ENCODE data around the gene CDH13. TPM values are rescaled to one million over a fixed set of nuclear protein-coding genes. Genes with fewer than 3 reads are reported as not detected.

Gene CDH13
- total and polyA plus RNA-seq, 2 experiments from 2014 or later: 1.2 to 1.5 TPM

GRCh38 chr16:82625066-82625968 lies 1.5 kb upstream of the CDH13 start:
- no peaks in the 10 kb centered on the region for H3K36me3 ChIP-seq (replicated peaks; ENCODE audit: insufficient read depth, low read depth)
- H3K4me3 ChIP-seq: no peak overlapping the region
- DNase-seq (ENCODE audit: low spot score): no peak
- H2AFZ ChIP-seq: no peak overlapping the region
- H3K27ac ChIP-seq: no peak overlapping the region
- peaks cover 16% of the 10 kb centered on the region for H3K4me1 ChIP-seq (ENCODE audit: insufficient read depth)
- H3K79me2 ChIP-seq: no peaks in the 10 kb centered on the region
- H3K27me3 ChIP-seq: peaks cover 70% of the 10 kb centered on the region
- TF ChIP-seq EZH2 (IDR thresholded peaks at IDR 0.05; ENCODE audit: borderline replicate concordance) (no peak), CTCF (IDR thresholded peaks at IDR 0.05; ENCODE audit: poor library complexity) (no peak), EZH2phosphoT487 (IDR thresholded peaks at IDR 0.05; ENCODE audit: low read depth, severe bottlenecking, unreplicated experiment) (no peak)
- WGBS (ENCODE audit: low lambda C conversion rate, missing lambda C conversion rate): 83% methylated on average over 8 of the region's 8 CpGs
- H4K20me1 ChIP-seq (ENCODE audit: insufficient read depth, poor library complexity, severe bottlenecking): no peaks in the 10 kb centered on the region
- no peak overlapping the region for H3K4me2 ChIP-seq
- no peaks in the 10 kb centered on the region for H3K9me2 ChIP-seq (replicated peaks; ENCODE audit: insufficient read depth)
- no peaks in the 10 kb centered on the region for H3K9me3 ChIP-seq (ENCODE audit: low read depth)

DNA sequence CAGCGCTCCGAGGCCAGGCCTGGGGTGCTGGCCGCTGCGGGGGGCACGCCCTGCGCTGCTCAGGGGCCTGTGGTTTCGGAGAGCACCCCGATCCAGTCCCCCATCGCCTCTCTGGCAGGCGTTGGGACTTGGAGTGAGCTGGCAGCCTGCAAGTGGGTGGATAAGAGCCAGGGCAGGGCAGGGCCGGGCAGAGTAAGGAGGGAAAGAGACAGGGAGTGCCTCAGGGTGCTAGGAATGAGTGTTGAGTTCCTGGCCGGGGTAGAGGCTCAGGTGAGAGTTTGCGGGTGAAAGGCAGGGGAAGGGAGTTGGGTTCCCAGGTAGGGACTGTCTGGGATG lies 1.3 kb downstream of the CDH13 start:
- Histone ChIP-seq H3K4me2 (peak overlapping the region; percentile 98), H3K4me3 (peak overlapping the region; percentile 42), H3K79me2 (no peaks in the 10 kb centered on the region), H3K27ac (no peak overlapping the region), H3K9me2 (replicated peaks; ENCODE audit: insufficient read depth) (no peaks in the 10 kb centered on the region), H4K20me1 (ENCODE audit: insufficient read depth, poor library complexity, severe bottlenecking) (no peaks in the 10 kb centered on the region), H3K4me1 (ENCODE audit: insufficient read depth) (peaks cover 16% of the 10 kb centered on the region), H3K9me3 (ENCODE audit: low read depth) (no peaks in the 10 kb centered on the region), H3K36me3 (replicated peaks; ENCODE audit: insufficient read depth, low read depth) (no peaks in the 10 kb centered on the region), H3K27me3 (peaks cover 76% of the 10 kb centered on the region), H2AFZ (peak overlapping the region; percentile 76)
- WGBS (ENCODE audit: low lambda C conversion rate, missing lambda C conversion rate): 37% methylated on average over 11 of the region's 13 CpGs
- no peak for DNase-seq (ENCODE audit: low spot score)
- TF ChIP-seq EZH2 (IDR thresholded peaks at IDR 0.05; ENCODE audit: borderline replicate concordance) (no peak), CTCF (IDR thresholded peaks at IDR 0.05; ENCODE audit: poor library complexity) (no peak), EZH2phosphoT487 (IDR thresholded peaks at IDR 0.05; ENCODE audit: low read depth, severe bottlenecking, unreplicated experiment) (no peak)

GRCh38 chr16:82628711-82629110 lies 1.9 kb downstream of the CDH13 start:
- no peaks in the 10 kb centered on the region for H3K9me3 ChIP-seq (ENCODE audit: low read depth)
- no peak overlapping the region for H3K4me2 ChIP-seq
- WGBS (ENCODE audit: low lambda C conversion rate, missing lambda C conversion rate): 92% methylated on average over 3 of the region's 3 CpGs
- H2AFZ ChIP-seq: no peak overlapping the region
- no peak overlapping the region for H3K27ac ChIP-seq
- H3K9me2 ChIP-seq (replicated peaks; ENCODE audit: insufficient read depth): no peaks in the 10 kb centered on the region
- H3K27me3 ChIP-seq: peaks cover 71% of the 10 kb centered on the region
- TF ChIP-seq EZH2 (IDR thresholded peaks at IDR 0.05; ENCODE audit: borderline replicate concordance) (no peak), EZH2phosphoT487 (IDR thresholded peaks at IDR 0.05; ENCODE audit: low read depth, severe bottlenecking, unreplicated experiment) (no peak), CTCF (IDR thresholded peaks at IDR 0.05; ENCODE audit: poor library complexity) (no peak)
- no peaks in the 10 kb centered on the region for H3K79me2 ChIP-seq
- H3K4me1 ChIP-seq (ENCODE audit: insufficient read depth): peaks cover 16% of the 10 kb centered on the region
- DNase-seq (ENCODE audit: low spot score): no peak
- no peaks in the 10 kb centered on the region for H3K36me3 ChIP-seq (replicated peaks; ENCODE audit: insufficient read depth, low read depth)
- H4K20me1 ChIP-seq (ENCODE audit: insufficient read depth, poor library complexity, severe bottlenecking): no peaks in the 10 kb centered on the region
- no peak overlapping the region for H3K4me3 ChIP-seq

Measured in hepatocyte (in vitro differentiated cells).